HG03066 (cell line): ENCODE measurements around the gene CSNK2A3.
"Not testable (repeated sequence)": the region's sequence is repeated elsewhere in the genome, so short reads cannot be mapped to it uniquely, and the experiment has no call there.

Source experiments
- ATAC-seq: cut with Tn5 transposase; IDR thresholded peaks from one replicate; pipeline ENCODE4 v1.9.1; 2021; ENCODE audit warnings: low read depth; ENCODE audit not compliant: unreplicated experiment

The CSNK2A3 gene

DNA sequence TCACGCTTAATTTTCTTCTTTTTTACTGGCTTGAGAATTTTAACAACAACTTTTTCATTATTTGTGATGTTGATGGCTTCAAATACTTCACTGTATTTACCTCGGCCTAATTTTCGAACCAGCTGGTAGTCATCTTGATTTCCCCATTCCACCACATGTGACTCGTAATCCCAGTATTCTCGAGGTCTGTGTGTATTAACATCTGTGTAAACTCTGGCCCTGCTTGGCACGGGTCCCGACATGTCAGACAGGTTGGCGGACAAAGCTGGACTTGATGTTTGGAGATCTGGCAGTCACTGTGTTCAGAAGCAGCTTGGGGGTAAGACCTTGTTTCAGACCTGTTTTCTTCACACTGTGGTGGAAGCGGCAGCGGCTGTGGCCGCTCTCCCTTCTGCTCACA lies at the start of gene CSNK2A3:
Gene CSNK2A3, minus strand, starts transcription at position 373 of the 400 bp plus-strand sequence. Its CDS starts 131 bp downstream, at position 242.
- not testable (repeated sequence) for ATAC-seq

DNA sequence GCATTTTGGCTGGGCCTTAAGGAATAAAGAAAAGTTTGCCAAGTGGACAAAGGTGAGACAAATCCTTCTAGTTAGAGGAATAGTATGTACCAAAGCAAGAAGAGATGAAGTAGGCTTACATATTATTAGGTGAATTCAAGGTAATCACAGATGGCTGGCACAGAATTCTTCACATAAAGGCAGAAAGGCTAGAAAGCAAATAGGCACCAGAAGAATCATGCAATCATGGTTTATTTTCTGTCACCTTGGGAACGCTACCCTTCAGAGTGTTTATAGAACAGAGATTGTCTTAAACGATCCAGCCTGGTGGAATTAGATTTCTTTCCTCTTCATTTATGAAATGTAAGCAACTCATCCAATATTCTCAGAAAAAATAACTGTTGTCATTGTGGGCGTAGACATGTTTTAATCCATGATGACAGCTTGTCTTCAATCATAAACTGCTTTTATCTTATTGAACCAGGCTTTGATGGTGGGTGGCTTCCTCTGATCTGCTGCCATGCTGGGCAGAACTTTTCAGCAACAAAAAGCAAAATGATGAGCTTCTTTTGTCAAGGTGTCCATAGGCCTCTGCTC lies 49.0 kb upstream of the CSNK2A3 start:
- no peak for ATAC-seq

DNA sequence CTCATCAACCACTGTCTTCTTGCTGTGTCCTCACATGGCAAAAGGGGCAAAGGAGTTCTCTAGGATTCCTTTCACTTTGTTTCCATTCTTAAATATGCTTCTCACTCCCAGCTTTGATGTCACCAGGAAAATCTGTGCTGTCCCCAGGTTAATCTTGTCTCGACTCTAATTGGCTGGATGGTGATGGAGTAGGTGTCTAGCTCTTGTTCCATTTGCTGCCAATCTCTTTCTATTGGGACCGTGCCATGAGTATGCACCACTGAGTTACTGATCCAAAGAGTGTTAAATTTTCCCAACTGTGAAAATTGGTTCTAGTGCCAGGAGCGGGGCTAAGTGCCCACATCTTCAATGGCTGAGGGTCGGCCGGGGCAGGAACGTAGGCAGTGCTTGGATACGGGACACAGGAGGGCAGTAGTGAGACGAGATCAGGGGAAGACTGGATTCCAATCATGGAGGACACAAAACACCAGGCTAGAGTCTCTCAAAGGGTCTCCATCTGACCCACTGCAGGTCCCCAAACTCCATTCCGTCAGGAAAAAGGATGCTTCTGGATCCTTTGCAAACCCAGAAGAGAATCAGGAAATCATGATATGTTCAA lies 47.7 kb upstream of the CSNK2A3 start:
- ATAC-seq, result no peak

DNA sequence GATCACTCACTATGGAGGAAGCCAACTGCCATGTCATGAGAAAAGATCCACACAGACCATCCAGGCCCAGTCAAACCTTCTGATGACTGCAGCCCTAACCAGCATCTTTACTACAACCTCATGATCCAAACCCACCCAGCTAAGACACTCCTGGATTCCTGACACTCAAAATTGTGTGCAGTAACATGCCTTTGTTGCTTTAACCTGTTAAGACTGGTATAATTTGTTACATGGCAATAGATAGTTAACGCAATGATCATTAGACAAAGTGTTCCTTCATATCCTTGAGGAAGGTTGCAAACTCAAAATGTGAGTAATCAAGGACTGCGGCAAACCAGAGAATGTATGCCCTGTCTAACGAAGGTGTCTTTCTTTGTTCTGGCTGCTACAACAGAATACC lies 47.1 kb upstream of the CSNK2A3 start:
- ATAC-seq, result no peak

DNA sequence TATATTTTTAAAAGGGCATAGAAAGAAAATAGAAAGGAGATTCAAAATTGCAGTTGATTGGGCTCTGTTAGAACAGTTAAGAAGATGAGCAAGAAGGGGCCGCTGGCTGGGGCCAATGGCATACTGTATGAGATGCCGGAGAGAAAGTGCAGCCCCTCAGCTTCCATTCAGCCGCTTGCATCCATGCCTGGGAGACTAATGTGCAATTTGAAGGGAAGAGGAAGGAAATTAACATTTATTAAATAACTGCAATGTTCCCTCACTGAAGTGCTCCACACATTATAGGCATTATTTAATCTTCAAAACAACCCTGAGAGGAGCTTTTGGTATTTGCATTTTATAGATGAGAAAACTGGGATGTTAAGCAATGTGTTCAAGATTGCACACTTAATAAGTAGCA lies 44.7 kb upstream of the CSNK2A3 start:
- ATAC-seq, result no peak

DNA sequence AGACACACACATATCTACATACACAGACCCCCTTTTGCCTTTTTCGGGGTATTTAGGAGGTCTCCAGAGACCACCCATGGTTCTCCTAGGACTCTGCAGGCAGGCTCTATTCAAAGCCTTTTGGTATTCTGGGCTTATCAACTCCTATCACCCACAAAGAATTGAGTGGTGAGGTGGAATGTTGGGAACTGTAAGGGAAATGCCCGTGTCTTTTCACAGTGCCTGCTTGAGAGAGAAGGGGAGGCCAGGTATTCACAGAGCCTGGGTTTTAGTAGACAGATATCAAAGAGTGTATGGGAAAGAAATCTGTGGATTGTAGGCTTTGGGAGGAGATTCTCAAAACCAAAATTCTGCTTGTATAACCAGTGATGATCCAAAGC lies 44.0 kb upstream of the CSNK2A3 start:
- ATAC-seq, result no peak

DNA sequence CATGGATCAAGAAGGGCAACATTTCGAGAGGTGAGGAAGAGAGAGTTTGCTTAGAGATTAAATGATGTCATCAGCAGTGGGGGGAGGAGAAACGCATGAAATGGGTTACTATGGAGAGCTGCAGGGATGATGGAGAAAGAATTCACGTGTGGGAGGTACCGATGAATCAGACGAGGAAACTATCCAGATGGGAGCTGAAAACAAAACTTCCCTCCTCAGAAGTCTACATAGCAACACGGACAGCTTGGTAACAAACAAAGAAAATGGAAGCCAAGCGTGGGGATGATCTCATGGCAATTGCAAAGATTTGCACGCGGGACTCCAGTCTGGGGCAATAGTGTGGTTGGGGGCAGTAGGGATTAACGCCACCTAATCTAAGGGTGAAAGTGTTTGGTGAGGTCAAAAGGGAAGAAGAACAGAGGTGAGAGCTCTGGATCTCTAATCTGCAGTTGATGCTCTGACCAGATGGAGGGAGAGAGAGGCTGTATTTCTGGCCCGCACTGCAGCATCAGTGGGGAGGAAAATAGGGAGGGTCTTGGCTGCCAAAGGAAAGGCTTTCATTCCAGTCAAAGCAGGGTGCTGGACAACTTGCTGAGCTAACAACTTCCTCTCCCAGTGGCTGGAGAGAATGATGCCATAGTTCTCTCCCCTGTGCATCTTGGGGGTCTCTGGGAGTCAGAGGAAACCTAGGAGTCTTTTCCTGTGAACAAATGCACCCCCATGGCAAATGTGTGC lies 43.4 kb upstream of the CSNK2A3 start:
- no peak for ATAC-seq

DNA sequence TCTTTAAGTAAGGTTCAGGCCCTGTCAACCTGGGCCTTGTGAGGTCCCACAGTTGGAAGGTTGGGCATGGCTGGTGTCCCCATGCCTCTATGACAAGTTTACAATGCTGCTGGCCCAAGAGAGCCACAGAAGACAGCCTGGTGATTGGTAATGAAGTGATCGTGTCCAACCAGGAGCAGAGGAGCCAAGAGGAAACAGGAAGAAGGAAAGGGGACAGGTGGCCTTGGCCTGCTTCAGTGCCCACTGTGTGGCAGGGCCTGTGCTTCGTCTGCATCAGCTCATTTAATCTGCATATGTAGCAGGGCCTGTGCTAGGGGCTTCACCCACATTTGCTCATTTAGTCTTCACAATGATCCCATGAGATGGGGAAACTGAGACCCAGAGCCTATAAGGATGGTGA lies 42.1 kb upstream of the CSNK2A3 start:
- ATAC-seq, result no peak

DNA sequence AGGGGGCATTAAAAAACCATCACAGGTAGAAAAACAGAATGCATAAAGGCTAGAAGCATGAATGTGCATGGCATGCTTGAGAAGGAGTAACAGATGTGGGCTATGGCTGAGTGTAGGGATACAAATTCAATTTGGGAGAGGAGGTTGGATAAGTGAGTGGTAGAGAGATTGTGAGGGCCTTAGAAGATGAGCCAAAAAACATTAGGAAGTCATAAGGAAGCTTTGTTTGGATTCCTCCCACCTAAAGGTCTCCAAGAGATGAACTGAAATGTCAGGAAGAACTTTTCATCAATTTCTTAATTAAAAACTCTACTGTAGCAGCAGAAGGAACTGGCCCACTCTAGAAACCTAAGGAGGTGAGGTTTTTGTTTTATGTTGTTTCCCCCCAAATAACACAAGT lies 41.2 kb upstream of the CSNK2A3 start:
- ATAC-seq, result no peak

DNA sequence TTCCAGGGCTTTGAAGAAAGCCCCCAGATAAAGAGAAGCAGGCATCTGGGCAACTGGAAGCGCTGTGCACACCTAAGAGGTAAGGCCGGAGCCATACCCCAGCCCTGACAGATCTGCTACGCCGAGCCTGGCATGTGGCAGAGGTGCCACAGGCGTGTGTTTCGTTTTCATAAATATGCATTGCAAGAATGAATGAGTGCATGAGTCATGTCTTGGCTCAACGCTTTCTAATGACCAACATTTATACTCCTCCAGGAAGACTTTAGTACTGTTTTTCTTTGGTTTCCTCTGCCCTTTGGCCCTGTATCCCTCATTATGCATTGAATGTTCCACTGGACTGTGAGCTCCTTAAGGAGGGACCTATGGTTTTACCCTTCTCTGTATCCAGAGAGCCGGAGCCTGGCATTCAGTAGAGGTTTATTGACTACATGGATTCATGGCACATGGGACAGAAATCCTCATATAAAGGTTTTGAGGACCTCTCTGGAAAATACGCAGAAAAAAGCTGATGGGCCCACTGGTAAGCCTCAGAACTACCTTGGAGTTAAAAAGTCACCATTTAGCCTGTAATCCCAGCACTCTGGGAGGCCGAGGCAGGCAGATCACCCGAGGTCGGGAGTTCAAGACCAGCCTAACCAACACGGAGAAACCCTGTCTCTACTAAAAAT lies 38.9 kb upstream of the CSNK2A3 start:
- ATAC-seq, result no peak

DNA sequence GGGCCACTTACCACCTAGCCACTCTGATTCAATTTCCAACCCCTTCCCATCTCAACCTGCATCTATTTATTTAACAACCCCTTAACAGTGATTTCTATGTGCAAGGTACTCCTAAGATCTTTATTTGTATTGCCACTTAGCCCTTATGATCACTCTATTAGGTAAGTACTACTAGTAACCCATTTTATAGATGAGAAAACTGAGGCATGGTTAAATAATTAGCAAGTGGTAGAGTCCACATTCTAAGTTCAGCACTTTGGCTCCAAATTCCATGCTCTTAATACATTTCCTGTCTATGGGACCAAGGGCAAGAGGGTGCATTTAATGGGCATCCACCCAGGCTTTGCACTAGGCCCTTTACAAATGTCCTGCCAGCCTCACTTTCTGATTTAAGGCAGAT lies 38.1 kb upstream of the CSNK2A3 start:
- no peak for ATAC-seq

DNA sequence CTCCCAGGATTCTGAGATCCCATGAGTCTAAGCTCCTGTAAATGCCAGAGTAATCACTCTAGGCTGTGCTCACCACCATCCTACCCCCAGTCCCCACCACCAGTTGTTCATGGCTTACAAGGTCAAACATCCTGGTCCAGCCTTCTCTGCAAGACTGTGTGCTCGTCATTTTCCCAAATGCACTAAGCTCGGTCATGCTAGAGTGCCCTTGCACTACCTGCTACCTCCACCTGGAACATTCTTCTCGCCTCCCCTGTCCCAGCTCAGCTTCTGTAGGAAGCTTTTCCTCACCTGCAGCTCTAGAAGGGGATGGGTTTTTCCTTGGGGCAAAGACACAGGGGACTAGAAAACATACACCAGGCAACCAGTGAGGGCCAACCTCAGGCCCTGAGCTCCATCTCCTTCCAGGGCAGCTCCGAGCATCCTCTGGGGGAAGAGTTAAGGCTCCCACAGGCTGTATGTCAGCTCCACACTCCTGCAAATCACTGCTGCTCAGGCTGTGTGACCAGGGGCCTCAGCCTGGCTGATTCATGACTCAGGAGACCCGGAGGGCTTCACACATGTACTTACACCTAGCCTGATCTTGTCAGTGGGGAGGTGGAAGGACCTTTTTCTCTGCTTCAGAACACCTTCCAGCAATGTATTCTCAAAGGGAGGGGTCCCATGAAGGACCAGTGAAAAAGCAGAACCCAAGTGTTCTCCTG lies 37.2 kb upstream of the CSNK2A3 start:
- ATAC-seq, result no peak

DNA sequence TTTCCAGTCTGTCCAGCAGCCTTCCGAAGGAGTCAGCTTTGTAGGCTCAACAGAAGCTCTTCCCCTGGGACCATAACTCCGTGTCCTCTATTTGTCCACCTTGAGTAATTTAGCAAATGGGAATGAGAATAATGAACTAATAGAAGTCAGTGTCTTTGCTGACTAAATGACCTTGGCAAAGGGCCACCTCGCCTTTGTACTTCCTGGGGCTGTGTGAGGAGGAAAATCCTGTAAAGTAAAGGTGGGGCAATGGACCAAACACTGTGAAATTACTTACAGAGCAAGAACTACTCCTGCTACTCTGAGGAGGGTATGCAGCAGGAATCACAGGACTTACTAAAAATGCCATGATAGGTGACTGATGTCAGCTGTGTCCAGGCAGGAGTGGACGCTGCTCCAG lies 36.2 kb upstream of the CSNK2A3 start:
- no peak for ATAC-seq

DNA sequence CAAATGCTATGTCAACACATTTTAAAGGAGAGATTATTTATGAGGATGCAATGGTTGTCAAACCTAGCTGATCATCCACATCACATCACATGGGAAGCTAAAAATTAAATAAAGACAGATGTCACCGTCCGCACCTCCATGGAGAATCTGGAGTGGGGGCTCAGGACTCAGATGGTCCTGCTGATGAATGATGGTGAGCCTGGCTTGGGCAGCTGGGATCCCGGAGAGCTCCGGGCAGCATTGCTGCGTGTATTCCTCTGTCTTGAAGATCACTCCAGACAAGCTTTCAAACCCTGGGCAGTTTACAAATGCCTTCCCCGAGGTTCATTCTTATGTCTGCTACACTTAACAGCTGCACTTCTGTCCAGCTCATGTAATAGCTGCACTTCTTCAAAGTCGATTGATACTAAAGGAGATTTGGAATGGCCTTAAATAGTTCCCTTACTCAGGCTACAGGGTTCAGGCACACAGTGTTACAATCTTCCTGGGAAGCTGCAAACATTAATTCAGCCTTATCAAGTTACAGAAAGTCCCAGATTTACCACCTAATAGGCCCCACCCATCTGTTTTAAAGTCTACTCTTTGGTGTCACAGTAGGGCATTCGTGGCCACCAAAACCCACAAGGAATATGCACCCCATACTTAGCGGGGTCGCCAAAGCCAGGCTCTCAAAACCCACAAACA lies 34.7 kb upstream of the CSNK2A3 start:
- no peak for ATAC-seq

DNA sequence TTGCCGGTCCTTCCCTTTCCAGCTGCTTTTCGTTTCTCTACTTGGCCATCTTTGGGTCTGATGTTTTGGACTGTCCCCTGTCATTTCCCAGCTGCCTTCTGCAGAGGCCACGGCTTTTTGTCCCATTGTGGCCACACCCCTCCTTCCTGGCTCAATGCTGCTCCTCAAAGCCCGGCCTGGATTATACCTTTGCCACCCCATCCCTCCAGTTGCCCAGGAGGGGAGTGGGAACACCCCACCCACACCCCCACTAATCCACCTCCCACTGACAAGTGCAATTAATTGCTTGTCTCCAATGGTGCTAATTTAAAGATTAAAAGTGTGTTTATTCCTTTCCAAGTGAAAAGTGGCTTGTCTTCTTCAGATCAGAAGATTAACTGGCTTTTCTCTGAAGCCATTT lies 34.2 kb upstream of the CSNK2A3 start:
- ATAC-seq, result no peak

DNA sequence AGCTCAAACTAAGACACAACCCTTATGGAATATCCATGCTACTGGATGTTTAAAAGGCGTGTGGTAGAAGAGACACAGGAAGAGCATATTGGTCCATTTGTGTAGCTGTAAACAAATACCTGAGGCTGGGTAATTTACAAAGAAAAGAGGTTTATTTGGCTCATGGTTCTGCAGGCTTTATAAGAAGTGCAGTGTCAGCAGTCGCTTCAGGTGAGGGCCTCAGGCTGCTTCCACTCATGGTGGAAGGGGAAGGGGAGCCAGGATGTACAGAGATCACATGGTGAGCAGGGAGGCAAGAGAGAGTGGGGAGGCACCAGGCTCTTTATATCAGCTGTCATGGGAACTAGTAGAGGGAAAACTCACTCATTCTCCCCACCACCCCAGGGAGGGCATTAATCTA lies 31.8 kb upstream of the CSNK2A3 start:
- no peak for ATAC-seq

DNA sequence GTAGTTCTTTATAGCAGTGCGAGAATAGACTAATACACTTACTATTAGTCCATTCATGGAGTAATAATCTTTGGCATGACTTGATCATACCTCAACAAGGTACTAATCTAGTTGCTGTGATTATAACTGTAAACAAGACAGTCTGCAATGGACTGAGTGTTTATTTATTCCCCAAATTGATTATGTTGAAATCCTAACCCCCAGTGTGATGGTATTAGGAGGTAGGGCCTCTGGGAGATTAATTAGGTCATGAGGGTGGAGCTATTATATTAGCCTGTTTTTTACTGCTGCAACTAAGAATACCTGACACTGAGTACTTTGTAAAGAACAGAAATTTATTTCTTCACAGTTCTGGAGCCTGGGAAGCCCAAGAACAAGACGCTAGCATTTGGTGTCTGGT lies 30.9 kb upstream of the CSNK2A3 start:
- no peak for ATAC-seq

DNA sequence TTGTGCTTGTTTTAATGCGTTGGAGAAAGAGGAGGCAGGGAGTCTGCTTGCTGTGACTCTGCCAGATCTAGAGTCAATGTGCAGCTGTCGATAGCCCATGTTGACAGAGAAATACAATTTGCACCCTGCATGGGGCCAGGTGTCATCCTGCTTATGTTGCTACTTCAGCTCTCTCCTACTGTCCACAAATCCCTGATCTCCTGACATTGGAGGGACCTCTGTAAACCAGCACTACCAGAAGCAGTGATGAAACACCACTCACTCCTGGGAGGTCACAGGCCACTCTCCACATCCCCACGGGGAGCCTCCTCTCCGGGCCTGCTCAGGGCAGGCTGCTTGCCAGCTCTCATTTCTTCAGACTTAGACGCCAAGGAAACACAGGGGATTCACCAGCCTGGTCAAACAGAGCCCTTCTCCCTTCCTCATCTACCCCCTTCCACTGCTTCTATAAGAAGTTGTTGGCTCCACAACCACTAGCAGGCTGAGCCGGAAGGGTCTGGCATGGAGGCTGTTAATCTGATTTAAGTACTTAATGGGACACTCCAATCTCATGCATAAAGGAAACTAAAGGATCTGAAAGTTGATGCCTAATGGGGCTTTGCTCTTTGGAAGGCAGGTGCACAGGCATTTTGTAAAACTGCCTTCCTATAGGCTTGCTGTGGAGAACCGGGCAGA lies 29.9 kb upstream of the CSNK2A3 start:
- no peak for ATAC-seq

DNA sequence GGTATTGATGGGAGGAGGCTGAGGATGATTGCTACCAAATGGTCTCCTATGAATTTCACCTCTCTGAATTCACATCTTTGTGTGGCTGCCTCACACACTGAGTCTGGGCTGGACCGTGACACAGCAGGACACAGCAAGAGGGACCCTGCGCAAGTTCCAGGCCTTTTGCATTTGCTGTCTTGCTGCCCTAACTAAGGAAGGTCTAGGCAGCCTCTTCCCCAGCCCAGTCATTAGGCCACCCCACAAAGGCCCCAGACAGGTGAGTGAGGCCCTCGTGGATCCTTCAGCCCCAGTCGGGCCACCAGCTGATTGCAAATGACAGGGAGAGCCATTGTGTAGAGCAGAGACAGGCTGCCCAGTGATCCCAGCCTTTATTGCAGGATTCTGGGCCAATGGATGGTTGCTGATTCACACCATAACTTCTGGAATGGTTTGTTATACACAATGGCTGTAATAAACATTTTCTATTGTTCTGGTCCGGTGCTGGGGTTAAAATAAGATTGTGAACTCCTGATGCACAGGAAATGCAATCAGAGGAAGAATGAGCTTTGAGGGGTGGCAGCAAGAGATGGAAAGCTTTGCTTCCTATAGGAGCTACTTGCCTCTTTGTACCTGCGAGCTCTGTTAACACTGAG lies 28.5 kb upstream of the CSNK2A3 start:
- ATAC-seq, result no peak
